Epidermal melanocyte (primary cell): ENCODE results near the gene RPGRIP1.
"Not testable (repeated sequence)": the region's sequence is repeated elsewhere in the genome, so short reads cannot be mapped to it uniquely, and the experiment has no call there.

Experiments
- DNase-seq: peaks from one replicate; pipeline ENCODE4 v3.0.0; 2011; ENCODE audit warnings: low spot score; ENCODE audit not compliant: insufficient read length

RPGRIP1 gene

GRCh38 chr14:21279783-21280182, at the start of gene RPGRIP1:
RPGRIP1 (plus strand) TSS chr14:21280083; CDS start chr14:21287977, 7,894 bp downstream.
- no peak for DNase-seq

GRCh38 chr14:21231020-21231652, 48.7 kb upstream of the RPGRIP1 start:
- no peak for DNase-seq

- DNase-seq: no peak
Measured at GRCh38 chr14:21233457-21234076, 46.3 kb upstream of the RPGRIP1 start.

- DNase-seq: no peak
Measured at GRCh38 chr14:21234112-21234511, 45.8 kb upstream of the RPGRIP1 start.

GRCh38 chr14:21236948-21237797, 42.7 kb upstream of the RPGRIP1 start:
- no peak for DNase-seq

- no peak for DNase-seq
Measured at GRCh38 chr14:21238823-21239518, 40.9 kb upstream of the RPGRIP1 start.

GRCh38 chr14:21240417-21240816, 39.5 kb upstream of the RPGRIP1 start:
- no peak for DNase-seq

- peak; percentile 36 for DNase-seq
Measured at GRCh38 chr14:21241218-21241819, 38.6 kb upstream of the RPGRIP1 start.

GRCh38 chr14:21244544-21244943, 35.3 kb upstream of the RPGRIP1 start:
- no peak for DNase-seq

- no peak for DNase-seq
Measured at GRCh38 chr14:21245813-21246212, 34.1 kb upstream of the RPGRIP1 start.

GRCh38 chr14:21248338-21248737, 31.5 kb upstream of the RPGRIP1 start:
- no peak for DNase-seq

GRCh38 chr14:21248739-21249411, 31.0 kb upstream of the RPGRIP1 start:
- DNase-seq: no peak

GRCh38 chr14:21251215-21251614, 28.7 kb upstream of the RPGRIP1 start:
- no peak for DNase-seq

- no peak for DNase-seq
Measured at GRCh38 chr14:21252149-21252548, 27.7 kb upstream of the RPGRIP1 start.

- no peak for DNase-seq
Measured at GRCh38 chr14:21255385-21256101, 24.3 kb upstream of the RPGRIP1 start.

- DNase-seq: not testable (repeated sequence)
Measured at GRCh38 chr14:21256102-21256447, 23.8 kb upstream of the RPGRIP1 start.

GRCh38 chr14:21256539-21257393, 23.1 kb upstream of the RPGRIP1 start:
- no peak for DNase-seq

- no peak for DNase-seq
Measured at GRCh38 chr14:21257394-21257909, 22.4 kb upstream of the RPGRIP1 start.
